HG02943 (cell line): ENCODE data around the gene IRF2BPL.

Source experiments
- ATAC-seq: cut with Tn5 transposase; IDR thresholded peaks from one replicate; pipeline ENCODE4 v1.9.1; 2021; ENCODE audit warnings: mild to moderate bottlenecking, low read depth, moderate library complexity; ENCODE audit not compliant: unreplicated experiment

IRF2BPL gene

DNA sequence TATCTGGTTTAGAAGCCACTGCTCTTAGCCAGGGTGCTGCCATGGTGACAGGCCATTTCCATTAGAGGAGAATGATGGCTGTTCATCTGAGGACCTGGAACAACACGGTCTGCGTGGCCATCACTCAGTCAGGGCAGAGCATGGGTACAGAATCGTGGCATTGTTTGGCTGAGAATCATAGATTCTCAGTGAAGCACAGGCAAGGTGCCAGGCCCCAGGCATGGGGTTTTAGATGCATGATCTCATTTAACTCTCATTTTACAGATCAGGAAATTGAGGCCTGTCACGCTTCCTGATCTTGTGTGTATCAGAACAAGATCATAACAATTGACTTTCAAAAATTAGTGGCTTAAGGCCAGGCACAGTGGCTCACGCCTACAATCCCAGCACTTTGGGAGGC, 26.8 kb upstream of the IRF2BPL start:
- ATAC-seq = no peak

DNA sequence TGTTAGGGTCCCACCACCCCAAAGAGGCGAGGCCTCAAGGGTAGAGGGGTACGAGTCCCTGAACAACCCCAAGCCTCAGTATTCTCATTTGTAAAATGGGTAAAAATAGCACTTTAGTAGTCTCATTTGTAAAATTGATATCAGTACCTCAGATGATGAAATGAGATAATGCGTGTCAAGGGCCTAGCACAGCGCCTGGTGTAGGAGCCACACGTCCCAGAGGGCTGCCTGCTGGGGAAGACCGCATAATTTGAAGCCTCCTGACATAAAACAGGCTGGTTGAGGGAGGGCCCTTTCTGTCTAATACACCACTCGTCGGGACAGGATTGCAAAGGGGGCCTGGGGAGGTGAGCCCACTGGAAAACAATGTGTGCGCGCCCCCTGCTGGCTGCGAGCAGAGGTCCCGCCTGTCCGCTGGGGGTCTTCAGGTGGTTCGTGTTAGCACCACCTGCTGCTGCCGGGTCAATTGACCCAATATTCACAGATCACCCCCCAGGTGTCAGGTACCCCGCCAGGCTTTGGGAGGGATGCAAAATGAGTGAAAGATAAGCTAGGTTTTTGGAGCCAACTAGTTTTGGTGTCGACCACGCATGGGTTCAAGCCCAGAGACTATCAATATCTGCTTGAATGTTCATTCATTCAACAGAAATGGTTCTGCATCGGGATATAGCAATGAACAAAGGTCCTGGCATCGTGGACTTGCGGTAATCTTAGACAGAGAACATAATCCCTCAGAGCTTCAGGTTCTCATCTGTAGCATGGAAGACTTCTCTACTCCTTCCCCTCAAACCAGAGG, 24.7 kb upstream of the IRF2BPL start:
- no peak for ATAC-seq

DNA sequence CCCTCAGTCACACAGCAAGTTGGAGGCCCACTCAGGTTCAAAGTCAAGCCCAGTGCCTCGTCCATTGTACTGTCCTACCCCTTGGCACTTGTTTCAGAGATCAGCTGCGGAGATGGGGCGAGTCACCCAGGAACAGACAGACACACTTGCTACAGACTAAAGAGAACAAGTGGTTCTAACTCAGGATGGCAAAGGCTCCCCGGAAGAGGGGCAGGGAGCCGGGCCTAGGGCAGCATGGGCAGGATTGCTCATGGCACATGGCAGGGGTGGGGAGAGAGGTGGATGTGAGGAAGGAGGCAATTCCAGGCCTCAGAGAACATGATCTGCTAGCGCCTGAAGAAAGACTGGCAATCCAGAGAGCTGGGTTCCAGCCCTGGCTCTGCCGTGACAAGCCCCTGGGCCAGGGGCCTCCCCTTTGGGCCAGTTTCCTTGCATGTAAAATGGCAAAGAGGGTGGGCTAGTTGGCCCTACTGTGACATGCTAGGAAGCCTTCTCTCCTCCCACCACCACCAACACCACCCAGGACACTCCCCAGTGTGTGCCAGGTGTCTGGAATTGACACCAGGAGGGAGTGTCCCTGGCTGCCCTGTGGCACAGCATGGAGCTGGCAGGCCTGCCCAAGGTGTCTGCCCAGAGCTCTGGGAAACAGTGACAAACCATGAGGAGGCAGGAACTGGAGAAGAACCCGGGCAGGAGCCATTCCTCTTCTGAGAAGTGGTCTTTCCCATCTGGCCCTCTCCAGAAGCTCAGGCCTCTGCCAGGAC, 24.0 kb upstream of the IRF2BPL start:
- no peak for ATAC-seq

DNA sequence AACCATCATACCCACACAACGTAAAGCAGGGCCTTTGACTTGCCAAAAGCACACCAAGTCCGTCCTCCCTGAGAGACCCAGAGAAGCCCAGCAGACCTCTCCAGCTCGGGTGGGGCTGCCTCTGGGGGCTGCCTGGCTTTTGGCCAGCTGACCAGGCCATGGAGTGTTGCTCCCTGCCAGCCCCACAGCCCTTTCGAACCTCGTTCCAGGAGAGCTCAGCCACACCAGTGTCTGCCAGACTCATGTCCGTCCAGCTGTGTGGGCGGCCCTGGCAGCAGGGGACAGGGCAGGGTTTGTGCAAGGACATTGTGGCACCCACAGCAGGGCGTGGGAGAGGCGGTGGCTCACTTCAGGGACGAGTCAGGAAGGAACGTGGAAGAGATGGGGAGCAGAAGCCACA, 22.6 kb upstream of the IRF2BPL start:
- no peak for ATAC-seq

DNA sequence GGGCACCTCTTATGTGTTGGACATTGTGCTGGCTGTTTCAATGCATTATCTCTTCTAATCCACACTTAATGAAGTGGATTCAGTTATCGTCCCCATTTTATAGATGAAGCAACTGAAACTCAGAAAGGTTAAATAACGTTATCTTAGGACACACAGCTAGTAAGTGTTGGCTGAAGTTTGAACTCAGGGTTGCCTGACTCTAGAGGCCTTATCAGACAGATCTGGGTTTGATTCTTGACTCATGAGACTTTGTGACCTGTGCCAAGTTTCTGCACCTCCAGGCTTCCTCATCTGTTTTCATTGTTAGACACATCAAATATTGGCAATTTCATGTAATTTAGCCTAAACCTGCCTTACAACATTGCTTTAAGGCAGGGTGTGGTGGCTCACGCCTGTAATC, 18.2 kb upstream of the IRF2BPL start:
- no peak for ATAC-seq

DNA sequence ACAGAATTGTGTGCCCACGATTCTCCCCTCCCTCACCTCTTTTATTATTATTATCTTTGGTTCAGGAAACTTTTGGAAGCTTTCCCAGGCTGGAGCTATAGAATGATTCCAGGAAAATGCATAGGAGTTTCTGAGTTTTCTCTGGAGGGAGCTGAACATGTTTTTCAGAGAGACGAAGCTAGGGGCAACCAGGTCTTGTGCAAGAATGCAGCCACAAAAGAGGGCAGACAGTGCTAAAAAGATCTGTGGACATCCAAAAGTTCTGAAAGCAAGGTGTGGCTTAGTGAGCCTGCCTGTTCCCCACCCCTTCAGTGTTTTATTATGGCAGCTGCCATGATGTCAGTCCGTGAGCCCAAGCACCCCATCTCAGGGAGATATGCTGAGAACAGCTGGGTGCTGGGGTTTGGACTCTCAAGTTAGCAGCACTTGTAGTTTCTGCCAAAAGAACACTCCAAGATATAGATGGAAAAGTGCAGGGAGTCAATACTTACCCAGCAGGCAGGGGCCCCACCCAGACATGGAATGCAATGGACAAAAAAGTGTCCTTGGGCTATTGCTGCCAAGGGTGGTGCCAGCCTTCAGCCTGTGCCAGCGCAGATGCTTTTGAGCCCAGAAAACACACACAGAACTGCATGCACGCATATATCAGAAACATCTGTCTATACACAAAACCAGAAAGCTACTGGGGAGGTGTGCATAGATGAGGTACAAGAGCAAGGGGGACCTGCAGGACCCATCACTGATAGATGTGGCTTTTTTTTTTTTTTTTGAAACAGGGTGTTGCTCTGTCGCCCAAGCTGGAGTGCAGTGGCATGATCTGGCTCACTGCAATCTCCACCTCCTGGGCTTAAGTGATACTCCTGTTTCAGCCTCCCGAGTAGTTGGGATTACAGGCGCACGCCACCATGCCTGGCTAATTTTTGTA, 17.0 kb upstream of the IRF2BPL start:
- ATAC-seq = no peak

DNA sequence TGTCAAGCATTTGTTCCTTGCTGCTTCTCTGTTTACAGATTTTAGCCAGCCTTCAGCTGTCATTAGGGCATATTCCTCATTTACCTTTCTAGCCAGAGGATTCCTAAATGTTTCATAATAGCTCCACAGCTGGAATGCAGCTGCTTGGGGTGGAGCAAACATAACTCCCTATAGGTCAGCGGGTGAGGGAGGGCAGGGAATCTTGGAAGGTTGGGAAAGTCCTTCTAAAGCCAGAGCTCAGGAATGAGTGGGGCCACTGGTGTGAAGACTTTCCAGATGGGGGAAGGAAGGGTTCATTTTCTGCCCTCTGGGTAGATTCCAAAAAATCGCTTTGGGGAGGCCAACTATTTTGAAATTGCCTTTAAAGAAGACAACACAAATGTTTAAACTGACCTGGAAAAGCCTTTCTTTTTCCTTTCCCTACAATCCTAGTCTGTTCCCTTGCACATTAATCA, 16.3 kb upstream of the IRF2BPL start:
- ATAC-seq = no peak

DNA sequence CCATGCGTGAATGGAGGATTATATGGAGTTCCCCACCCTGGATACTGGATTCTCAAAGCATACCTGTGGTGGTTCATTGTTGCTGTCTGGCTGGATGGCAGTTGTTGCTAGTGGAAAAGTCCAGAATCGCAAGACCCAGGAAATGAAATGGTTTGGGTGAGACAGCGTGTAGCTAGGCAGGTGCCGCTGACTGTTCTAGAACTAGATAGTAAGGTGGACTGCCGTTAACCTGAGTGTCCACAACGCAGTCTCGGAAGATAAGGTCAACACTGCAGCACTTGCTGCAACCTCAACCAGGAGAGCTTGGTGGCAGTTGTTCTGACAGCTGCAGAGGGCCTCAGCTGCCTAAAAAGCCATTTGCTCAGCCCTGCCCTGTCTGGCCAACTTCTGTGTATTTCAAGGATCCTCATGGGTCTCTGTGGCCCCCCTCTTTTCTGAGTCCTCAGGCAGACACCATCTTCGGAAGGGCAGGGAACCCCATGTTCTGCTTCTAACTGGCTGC, 15.5 kb upstream of the IRF2BPL start:
- no peak for ATAC-seq

DNA sequence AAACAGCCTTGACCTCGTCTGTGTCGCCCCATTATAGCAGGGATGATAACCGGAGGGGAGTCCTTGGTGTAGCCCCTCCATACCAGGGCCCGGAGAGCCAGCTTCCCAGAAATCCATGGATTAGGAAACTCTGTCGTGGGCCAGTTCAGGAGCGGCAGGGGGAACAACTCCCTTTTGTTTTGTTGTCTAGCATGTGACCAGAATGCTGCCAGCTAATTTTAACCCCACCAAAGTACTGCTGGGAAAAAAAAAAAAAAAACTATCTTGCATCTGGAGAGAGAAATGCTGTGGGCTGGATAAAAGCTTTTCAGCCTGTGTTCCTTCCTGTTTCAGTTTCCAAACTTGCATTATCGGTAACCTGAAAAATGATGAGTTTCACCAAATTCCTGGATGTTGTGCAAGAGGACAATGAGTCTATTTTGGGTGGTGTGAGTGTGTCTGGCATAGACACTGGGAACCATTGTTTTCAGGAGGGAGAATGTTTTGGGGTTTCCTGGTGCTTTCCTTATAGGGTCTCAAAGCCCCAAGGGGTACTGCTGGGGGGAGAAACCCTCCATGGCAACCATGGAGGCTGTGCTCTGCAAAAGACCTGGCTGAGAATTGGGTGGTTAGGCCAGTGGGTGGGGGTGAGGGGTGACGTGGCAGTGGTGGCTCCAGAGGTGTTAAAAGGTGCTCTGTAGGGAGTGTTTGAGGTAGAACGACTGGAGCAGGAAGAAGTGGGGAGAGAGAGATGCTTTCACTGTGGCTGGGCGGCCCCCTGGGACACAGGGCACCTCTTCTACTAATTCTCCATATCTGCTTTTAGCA, 14.9 kb upstream of the IRF2BPL start:
- no peak for ATAC-seq

DNA sequence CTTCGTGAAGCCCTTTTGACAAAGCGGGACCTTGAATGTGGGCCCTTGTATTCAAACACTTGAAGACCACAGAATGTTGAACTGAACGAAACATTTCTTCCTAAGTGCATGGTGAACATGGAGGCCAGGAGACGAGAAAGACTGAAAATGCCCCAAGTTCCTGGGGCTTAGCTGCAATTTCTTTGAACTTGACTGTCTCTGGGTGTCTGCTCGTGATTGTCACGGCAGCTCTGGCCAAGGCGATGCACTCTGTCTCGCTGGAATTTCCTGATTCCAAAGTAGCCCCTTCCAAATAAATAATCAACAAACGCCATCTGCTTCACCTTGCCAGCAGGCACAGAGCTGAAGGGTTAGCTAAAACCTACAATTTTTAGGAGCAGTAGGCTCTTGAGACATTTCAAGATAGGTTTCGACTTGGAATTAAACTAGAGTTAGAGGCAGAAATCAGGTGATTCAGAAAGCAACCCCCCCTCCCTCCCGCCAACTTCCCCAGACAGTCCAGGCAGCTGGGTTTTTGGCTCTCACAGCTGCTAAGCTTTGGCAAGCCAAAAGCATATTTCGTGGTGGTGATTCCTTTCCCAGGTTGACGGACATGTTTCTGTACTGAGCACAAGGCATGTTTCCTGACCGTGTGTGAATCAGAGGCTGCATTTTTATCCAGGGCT, 13.5 kb upstream of the IRF2BPL start:
- no peak for ATAC-seq

DNA sequence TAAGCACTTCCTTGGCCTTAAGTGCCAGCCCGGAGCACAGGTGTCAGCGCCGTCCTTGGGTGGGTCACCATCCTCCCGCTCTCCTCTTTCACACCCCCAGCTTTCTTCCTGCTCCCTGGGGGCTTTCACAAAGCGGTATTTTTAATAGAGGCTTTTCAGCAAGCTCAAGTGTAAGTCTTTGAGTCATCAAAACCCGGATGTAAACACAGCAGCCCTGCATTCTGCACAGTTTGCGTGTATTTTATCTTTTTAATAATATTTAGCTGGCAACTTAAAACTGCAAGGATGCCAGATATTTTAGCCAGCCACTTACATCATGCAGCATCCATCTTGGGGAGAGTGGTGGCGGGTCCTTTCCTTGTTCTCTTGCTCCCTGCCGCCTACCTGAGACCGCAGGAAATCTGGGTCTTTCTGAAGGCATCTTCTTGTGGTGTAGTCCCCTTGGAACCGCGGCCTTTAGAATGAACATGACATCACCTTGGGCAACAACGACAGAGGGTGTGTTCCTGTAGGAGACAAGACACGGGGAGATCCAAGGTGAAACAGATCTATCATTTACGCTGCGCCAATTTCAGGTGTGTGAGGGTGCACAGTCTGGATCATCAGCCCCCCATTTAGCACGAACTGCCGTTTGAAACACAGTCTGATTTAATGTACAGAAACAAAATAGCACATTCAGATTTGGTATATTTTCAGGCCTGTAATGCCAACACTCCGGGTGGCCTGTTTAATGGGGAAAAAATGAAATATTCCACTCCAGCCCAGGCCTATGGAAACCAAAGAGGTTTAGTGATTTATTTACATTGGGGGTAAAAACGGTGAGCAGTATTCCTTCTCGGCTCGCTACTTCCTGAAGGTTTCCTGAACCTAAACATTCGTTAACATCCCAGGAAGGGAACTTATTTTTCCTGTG, 12.5 kb upstream of the IRF2BPL start:
- peak; percentile 18 for ATAC-seq

DNA sequence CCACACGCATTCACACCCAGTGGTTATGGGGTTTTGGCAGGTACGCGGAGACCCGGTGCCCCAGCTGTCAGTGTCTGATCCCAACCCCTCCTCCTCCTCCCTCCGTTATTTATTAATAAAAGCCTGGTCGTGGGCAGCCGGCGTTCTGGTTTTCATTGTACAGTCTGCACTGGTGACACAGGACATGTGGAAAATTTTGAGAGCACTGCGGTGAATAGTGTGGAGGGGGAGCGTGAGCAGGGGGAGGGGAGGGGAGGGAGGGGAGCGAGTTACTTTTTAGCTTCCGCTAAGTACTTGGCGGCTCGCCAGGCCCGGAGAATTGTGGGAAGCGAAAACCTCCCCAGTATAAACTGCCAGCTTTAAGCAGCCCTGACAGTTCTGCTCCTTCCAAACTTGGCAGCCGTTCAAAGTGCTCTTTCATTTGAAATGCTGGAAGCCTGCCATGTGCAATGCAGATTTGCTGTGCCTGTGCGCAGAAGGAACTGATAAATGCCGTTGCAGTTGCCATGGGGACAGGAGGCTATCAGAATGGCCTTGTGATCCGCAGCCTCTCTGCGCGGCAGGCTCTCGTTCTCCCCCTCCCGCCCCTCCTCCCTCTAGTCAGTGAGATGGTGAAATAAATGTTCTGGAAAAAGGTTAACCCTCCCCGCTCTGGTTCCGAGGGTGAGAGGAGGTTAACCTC, 11.7 kb upstream of the IRF2BPL start:
- peak; percentile 62 for ATAC-seq

DNA sequence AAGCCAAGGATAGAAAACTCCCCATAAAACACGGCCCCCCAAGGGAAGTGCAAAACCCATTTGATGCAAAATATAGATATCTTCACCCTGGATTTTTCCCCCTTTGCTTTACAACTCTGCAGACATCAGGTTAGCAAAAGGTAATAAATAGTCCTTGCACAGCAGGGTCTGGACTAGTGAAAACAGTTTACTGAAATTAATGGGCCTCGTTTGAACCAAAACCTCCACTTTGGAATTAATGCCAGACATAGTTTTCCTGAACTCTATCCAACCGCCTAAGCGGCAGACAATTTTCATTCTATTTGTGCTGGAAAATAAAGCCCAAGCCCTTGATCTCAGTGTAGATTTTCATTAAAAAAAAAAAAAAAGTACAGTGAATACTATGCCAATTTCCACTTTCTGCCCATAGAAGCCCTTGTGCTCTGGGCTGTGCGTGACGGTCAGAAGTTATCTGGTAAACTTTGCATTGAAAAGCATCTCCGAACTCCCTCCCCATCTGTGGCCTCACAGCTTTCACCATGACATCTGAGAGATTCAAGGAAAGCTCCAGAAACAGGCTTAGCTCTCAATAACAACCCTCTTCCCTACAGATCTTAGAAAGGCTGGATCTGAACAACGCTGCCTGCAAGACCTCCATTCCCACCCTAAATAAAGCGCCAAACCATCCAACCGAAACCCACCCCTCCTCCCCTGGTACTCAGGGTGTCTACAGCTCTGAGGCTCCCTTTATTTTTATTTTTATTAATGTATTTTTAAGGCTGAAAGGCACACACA, 11.0 kb upstream of the IRF2BPL start:
- peak; percentile 19 for ATAC-seq

DNA sequence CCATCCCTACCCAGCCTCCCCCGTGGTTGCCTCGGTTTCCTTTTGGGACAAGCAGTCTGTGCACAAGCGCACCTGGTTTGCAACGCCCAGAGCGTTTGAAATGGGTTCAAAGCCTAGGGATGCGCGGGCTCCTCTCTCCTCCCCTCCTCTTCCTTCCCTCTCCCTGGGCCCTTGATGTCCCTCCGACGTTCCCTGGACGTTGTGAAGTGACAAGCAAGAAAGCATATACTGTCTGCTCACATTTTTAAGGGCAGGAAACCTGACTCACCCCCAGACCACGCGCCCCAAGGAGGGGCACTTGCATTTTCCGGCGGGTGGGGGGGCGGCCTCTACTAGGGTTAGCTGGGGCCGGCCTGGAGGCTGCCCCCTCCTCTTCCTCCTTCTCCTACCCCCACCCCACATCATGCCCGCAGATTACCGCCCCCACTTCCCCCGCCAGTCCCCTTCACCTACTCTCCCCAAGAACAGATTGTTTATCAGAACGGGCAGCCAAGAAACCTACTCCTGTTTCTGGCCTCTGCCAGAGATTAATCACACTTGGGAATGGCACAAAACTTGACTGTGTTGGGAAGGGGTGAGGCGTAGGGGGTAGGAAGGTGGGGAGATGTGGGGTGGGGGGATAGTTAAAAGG, 9.5 kb upstream of the IRF2BPL start:
- ATAC-seq = no peak

DNA sequence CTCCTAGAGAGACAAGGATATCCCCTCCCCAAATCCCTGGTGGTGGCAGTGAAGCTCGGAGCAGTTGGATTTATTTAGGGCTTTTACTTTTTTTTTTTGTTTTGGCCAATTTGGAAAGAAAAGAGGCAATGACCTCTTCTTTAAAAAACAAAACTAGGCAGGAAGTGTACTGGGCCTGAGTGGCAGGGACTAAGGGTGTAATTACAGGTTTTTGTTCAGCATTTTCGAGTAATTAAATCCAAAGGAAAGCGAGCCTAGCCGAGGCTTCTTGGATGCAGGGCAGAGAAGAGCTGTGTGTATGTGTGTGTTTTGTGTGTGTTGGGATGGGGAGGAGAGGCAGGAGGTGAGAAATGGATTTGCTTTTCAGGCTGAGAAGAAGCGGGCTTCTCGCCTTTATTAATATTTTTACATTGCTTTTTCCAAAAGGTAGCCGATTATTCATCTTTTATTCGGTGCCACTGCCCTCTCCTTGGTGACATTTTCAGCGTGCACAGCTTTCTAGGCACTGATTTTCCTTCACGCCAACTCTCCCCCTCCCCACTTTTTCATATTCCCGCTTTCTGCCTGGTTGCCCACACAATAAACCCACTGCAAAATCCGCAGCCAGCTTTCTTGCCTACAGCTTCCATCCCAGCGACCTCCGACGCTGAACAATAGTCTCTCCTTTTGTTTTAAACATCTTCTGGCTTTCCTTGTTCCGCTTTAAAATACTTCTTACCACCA, 8.9 kb upstream of the IRF2BPL start:
- ATAC-seq = no peak
